ENCODE data around the gene BCL10.

GRCh38 chr1:85306236-85306635 is 29.8 kb upstream of the BCL10 start:
- TF ChIP-seq TEAD4 (IDR thresholded peaks at IDR 0.05), result no peak
- TF ChIP-seq CREB1 (IDR thresholded peaks at IDR 0.05; ENCODE audit: low read depth), result no peak
- no peak for TF ChIP-seq CEBPB (IDR thresholded peaks at IDR 0.05)
- TF ChIP-seq TCF12 (IDR thresholded peaks at IDR 0.05; ENCODE audit: low read depth), result no peak
- no peak for TF ChIP-seq REST (IDR thresholded peaks at IDR 0.05; ENCODE audit: low read depth)
